Endothelial cell of umbilical vein (primary cell): ENCODE data around the gene FUT3. TPM values are rescaled to one million over a fixed set of nuclear protein-coding genes. Genes with fewer than 3 reads are reported as not detected.
"Not testable (repeated sequence)": the region's sequence is repeated elsewhere in the genome, so short reads cannot be mapped to it uniquely, and the experiment has no call there.

ENCODE experiments used
- BruUV-seq: library from RNA; stranded (reverse); fragments of 400-500 nt; replicated peaks from 2 replicates; lab custom pipeline; 2021; lab: Mats Ljungman, UMichigan
- CTCF ChIA-PET: fragments of 300-600, 350-600 bp; sonication (Branson Sonifier 250); formaldehyde crosslinking; loops from one replicate; lab custom pipeline; 2021; ENCODE audit warnings: antibody characterized with exemption, inconsistent platforms; lab: Charles Lee
- POLR2A ChIA-PET: fragments of 300-600, 350-600 bp; sonication (Branson Sonifier 250); formaldehyde crosslinking; loops from one replicate; lab custom pipeline; 2021; ENCODE audit warnings: antibody characterized with exemption, inconsistent platforms; lab: Charles Lee
- DNase-seq: peaks from one replicate; pipeline ENCODE4 v3.0.0-alpha.2; 2011; ENCODE audit warnings: low read depth, low spot score
- FAIRE-seq: peaks from 2 replicates; lab custom pipeline; 2011; peaks lifted over from hg19 to GRCh38; lab: Jason Lieb, UNC
- H2AFZ ChIP-seq: 2 replicates; pipeline ENCODE4 v1.6.0; 2012; ENCODE audit warnings: low read depth, low read length, control low read depth, inconsistent platforms
- H3K27ac ChIP-seq: 2 replicates; pipeline ENCODE4 v1.5.1; 2011; ENCODE audit warnings: low read depth, mild to moderate bottlenecking, control low read depth, low read length, moderate library complexity; ENCODE audit not compliant: insufficient read depth
- H3K27me3 ChIP-seq, 2 experiments: 2 replicates each; pipeline versions ENCODE4 v1.6.0 to v1.6.1; 2011; ENCODE audit warnings: low read length in 2 of 2, mixed read lengths in 1 of 2; ENCODE audit not compliant: control insufficient read depth in 2 of 2, insufficient read depth in 2 of 2
- H3K36me3 ChIP-seq, 2 experiments: 2 replicates in 1 of 2; 3 replicates in 1 of 2; pipeline ENCODE4 v1.5.1; 2011; ENCODE audit warnings: low read length in 2 of 2, mild to moderate bottlenecking in 1 of 2, moderate library complexity in 1 of 2; ENCODE audit not compliant: control insufficient read depth in 2 of 2, insufficient read depth in 2 of 2; ENCODE audit errors: extremely low read depth in 1 of 2
- H3K4me1 ChIP-seq: 3 replicates; pipeline ENCODE4 v1.5.1; 2011; ENCODE audit warnings: mild to moderate bottlenecking, low read length; ENCODE audit not compliant: control insufficient read depth, insufficient read depth; ENCODE audit errors: extremely low read depth
- H3K4me2 ChIP-seq: 2 replicates; pipeline ENCODE4 v1.6.1; 2011; ENCODE audit warnings: low read length, control low read depth, mixed read lengths; ENCODE audit not compliant: insufficient read depth
- H3K4me3 ChIP-seq, 3 experiments: fragments of 200-600 bp in 1 of 3; sonication (generic), shearing (Covaris generic) in 1 of 3; replicated peaks in 1 of 3; 2 replicates each; pipeline ENCODE4 v1.5.1; 2011 to 2016; ENCODE audit warnings: control low read depth in 3 of 3, low read length in 3 of 3, mild to moderate bottlenecking in 2 of 3, inconsistent platforms in 1 of 3, low read depth in 1 of 3, moderate library complexity in 1 of 3; ENCODE audit not compliant: insufficient read depth in 1 of 3
- H3K79me2 ChIP-seq: 2 replicates; pipeline ENCODE4 v1.6.0; 2012; ENCODE audit warnings: low read length, inconsistent platforms; ENCODE audit not compliant: control insufficient read depth, insufficient read depth
- H3K9ac ChIP-seq: replicated peaks from 2 replicates; pipeline ENCODE3; 2011; ENCODE audit warnings: low read length, control low read depth; ENCODE audit not compliant: insufficient read depth; ENCODE audit errors: extremely low read depth
- H3K9me1 ChIP-seq: replicated peaks from 3 replicates; pipeline ENCODE4 v1.6.0; 2011; ENCODE audit warnings: mild to moderate bottlenecking, low read length; ENCODE audit not compliant: control insufficient read depth, insufficient read depth; ENCODE audit errors: extremely low read depth
- H3K9me3 ChIP-seq: replicated peaks from 2 replicates; pipeline ENCODE4 v1.5.1; 2012; ENCODE audit warnings: low read length, inconsistent platforms; ENCODE audit not compliant: control insufficient read depth, insufficient read depth
- H4K20me1 ChIP-seq: replicated peaks from 2 replicates; pipeline ENCODE3; 2011; ENCODE audit warnings: mild to moderate bottlenecking, low read length; ENCODE audit not compliant: control insufficient read depth, insufficient read depth; ENCODE audit errors: extremely low read depth
- CTCF ChIP-seq, 2 donors: IDR thresholded peaks; 1 replicate in 1 of 2; 2 replicates in 1 of 2; pipeline ENCODE4 v1.5.1; 2011; ENCODE audit warnings: low read length in 2 of 2, mild to moderate bottlenecking in 2 of 2, moderate library complexity in 2 of 2, control low read depth in 1 of 2, inconsistent platforms in 1 of 2, low read depth in 1 of 2; ENCODE audit not compliant: insufficient read depth in 1 of 2; ENCODE audit errors: extremely low read depth in 1 of 2
- EZH2 ChIP-seq: IDR thresholded peaks from 2 replicates; pipeline ENCODE4 v1.6.1; 2012; ENCODE audit warnings: borderline replicate concordance, low read depth, mild to moderate bottlenecking, moderate library complexity, low read length, inconsistent platforms; ENCODE audit not compliant: severe bottlenecking
- FOS ChIP-seq: IDR thresholded peaks from 2 replicates; pipeline ENCODE4 v1.6.1; 2011; ENCODE audit warnings: mild to moderate bottlenecking, low read length, moderate library complexity, borderline replicate concordance; ENCODE audit not compliant: insufficient read depth
- GATA2 ChIP-seq: IDR thresholded peaks from 2 replicates; pipeline ENCODE4 v1.7.0; 2011; ENCODE audit warnings: low read depth, mild to moderate bottlenecking, moderate library complexity, mixed read lengths, low read length; ENCODE audit not compliant: insufficient read length, insufficient read depth
- JUN ChIP-seq: IDR thresholded peaks from 2 replicates; pipeline ENCODE4 v1.6.1; 2011; ENCODE audit warnings: borderline replicate concordance, low read depth; ENCODE audit not compliant: insufficient read length, insufficient read depth
- MAX ChIP-seq: IDR thresholded peaks from 2 replicates; pipeline ENCODE4 v1.6.1; 2011; ENCODE audit not compliant: insufficient read depth, insufficient read length
- MYC ChIP-seq: IDR thresholded peaks from one replicate; pipeline ENCODE4 v1.6.1; 2011; ENCODE audit warnings: mild to moderate bottlenecking, low read depth, low read length
- POLR2A ChIP-seq: IDR thresholded peaks from 2 replicates; pipeline ENCODE4 v1.6.1; 2012; ENCODE audit warnings: low read depth, mild to moderate bottlenecking, control low read depth, low read length
- POLR2AphosphoS5 ChIP-seq: IDR thresholded peaks from 2 replicates; pipeline ENCODE4 v1.6.1; 2012; ENCODE audit warnings: low read depth, mild to moderate bottlenecking, control low read depth, low read length, moderate library complexity; ENCODE audit not compliant: insufficient read depth
- dilution Hi-C: fragments of 300-500 bp; cut with MboI; formaldehyde crosslinking; loops from one replicate; pipeline ENCODE4 v1.15.0; 2019; ENCODE audit warnings: low sequenced_read_pairs; ENCODE audit not compliant: extremely low pct_ligation_motif_present
- intact Hi-C: fragments of 100-400 bp; cut with micrococcal nuclease; formaldehyde crosslinking; loops from one replicate; pipeline ENCODE4 v1.10.0; 2022
- polyA plus RNA-seq, 4 experiments: library from polyadenylated mRNA; depleted of rRNA in 3 of 4; stranded (reverse) in 3 of 4; unstranded in 1 of 4; fragments of >200 nt; gene quantifications; 2 replicates each; pipeline versions ENCODE4 v1.2.1 to v1.2.3, GENCODE V29; 2011 to 2012; ENCODE audit warnings: missing spikeins in 1 of 4
- total RNA-seq: library from RNA; stranded (reverse); gene quantifications from 2 replicates; pipeline ENCODE4 v1.2.3, GENCODE V29; 2021

FUT3 gene
- total and polyA plus RNA-seq, 2 donors (not counting 3 experiments of a cell fraction or from before 2014, with no cell fraction given) = not detected

- H3K9ac ChIP-seq = no peak overlapping the region
- H3K79me2 ChIP-seq = no peaks in the 10 kb centered on the region
- no peak for DNase-seq
- no peak overlapping the region for H2AFZ ChIP-seq
- POLR2A ChIA-PET = no interaction called here
- CTCF ChIA-PET = no interaction called here
- H3K4me1 ChIP-seq = no peaks in the 10 kb centered on the region
- no peak for TF ChIP-seq GATA2
- no peak for TF ChIP-seq CTCF (IDR thresholded peaks at IDR 0.05; ENCODE audit: extremely low read depth in 1 of 2, insufficient read depth in 1 of 2, low read depth in 1 of 2, low read length in 2 of 2)
- TF ChIP-seq MYC = no peak
- TF ChIP-seq POLR2A = no peak
- no peak for TF ChIP-seq JUN
- no peak for TF ChIP-seq POLR2AphosphoS5
- no peak for TF ChIP-seq MAX
- no peak for TF ChIP-seq EZH2
- TF ChIP-seq FOS = no peak
- intact Hi-C loops = no loop called here
- no TSS peak for BruUV-seq
- no peaks in the 10 kb centered on the region for H3K27me3 ChIP-seq
- FAIRE-seq = no peak
- H3K4me2 ChIP-seq = no peak overlapping the region
- no peaks in the 10 kb centered on the region for H3K9me3 ChIP-seq
- H3K9me1 ChIP-seq = no peaks in the 10 kb centered on the region
- H3K36me3 ChIP-seq = no peaks in the 10 kb centered on the region
- no peaks in the 10 kb centered on the region for H4K20me1 ChIP-seq
- no peak overlapping the region for H3K4me3 ChIP-seq
- H3K27ac ChIP-seq = no peak overlapping the region
- dilution Hi-C loops = no loop called here
Measured at GRCh38 chr19:5850189-5850588, 1.1 kb downstream of the FUT3 start.

GRCh38 chr19:5848621-5849020 lies 2.6 kb downstream of the FUT3 start:
- H3K4me1 ChIP-seq, H3K4me2 ChIP-seq, DNase-seq, H2AFZ ChIP-seq, H3K27ac ChIP-seq, H4K20me1 ChIP-seq, dilution Hi-C loops, H3K27me3 ChIP-seq, FAIRE-seq, H3K36me3 ChIP-seq, BruUV-seq, H3K9me1 ChIP-seq, POLR2A ChIA-PET, H3K9ac ChIP-seq, H3K9me3 ChIP-seq, H3K79me2 ChIP-seq, H3K4me3 ChIP-seq: not testable (repeated sequence)
- CTCF ChIA-PET = interaction anchor here (1.1 to 1.2 kb wide), 2 partner anchors 20 to 44 kb away, joined by 3 to 4 read pairs; no protein-coding TSS in a partner anchor
- intact Hi-C loops = loop anchor here (5.0 kb wide), 1 partner anchor 39 kb away; no protein-coding TSS in a partner anchor

- H3K4me3 ChIP-seq, H3K9ac ChIP-seq, H3K79me2 ChIP-seq, H3K27me3 ChIP-seq, H4K20me1 ChIP-seq, FAIRE-seq, POLR2A ChIA-PET, CTCF ChIA-PET, H3K36me3 ChIP-seq, H3K4me2 ChIP-seq, BruUV-seq, H3K4me1 ChIP-seq, H3K9me1 ChIP-seq, H3K9me3 ChIP-seq, H2AFZ ChIP-seq, DNase-seq, H3K27ac ChIP-seq, dilution Hi-C loops: not testable (repeated sequence)
- intact Hi-C loops = loop anchor here (5.0 kb wide), 1 partner anchor 39 kb away; no protein-coding TSS in a partner anchor
Measured at GRCh38 chr19:5847846-5848245, 3.4 kb downstream of the FUT3 start.
